AG09319 (cell line): ENCODE data around the gene CHRNB1.

ENCODE experiments used
- DNase-seq: peaks from one replicate; pipeline ENCODE4 v3.0.0-alpha.2; 2010; ENCODE audit warnings: low read depth; ENCODE audit errors: extremely low read depth
- CTCF ChIP-seq: IDR thresholded peaks from 2 replicates; pipeline ENCODE4 v1.5.1; 2011; ENCODE audit warnings: low read depth, mild to moderate bottlenecking, inconsistent platforms, low read length, moderate library complexity

The CHRNB1 gene

GRCh38 chr17:7444682-7445618, at the start of gene CHRNB1:
Gene CHRNB1 (plus strand): TSS chr17:7445061. CDS start chr17:7445128, 67 bp downstream.
- TF ChIP-seq CTCF: no peak
- no peak for DNase-seq

GRCh38 chr17:7396147-7396546, 48.7 kb upstream of the CHRNB1 start:
- no peak for TF ChIP-seq CTCF
- no peak for DNase-seq

GRCh38 chr17:7398612-7399011, 46.2 kb upstream of the CHRNB1 start:
- no peak for TF ChIP-seq CTCF
- DNase-seq: no peak

GRCh38 chr17:7403043-7403726, 41.7 kb upstream of the CHRNB1 start:
- DNase-seq: no peak
- TF ChIP-seq CTCF: no peak

GRCh38 chr17:7403727-7403976, 41.2 kb upstream of the CHRNB1 start:
- TF ChIP-seq CTCF: no peak
- DNase-seq: no peak

- peak; percentile 99 for DNase-seq
- no peak; the same call in 1 of the 2 replicates for TF ChIP-seq CTCF
These were observed 40.7 kb upstream of the CHRNB1 start, which contains the start of gene TMEM256 for GRCh38 chr17:7403977-7404736. Gene TMEM256 (minus strand): TSS chr17:7404097. CDS start chr17:7404084, 13 bp downstream.
